Activated B cell treated with CpG ODN at 0.5 μM for 24 hours (primary cell): Measurements from ENCODE around the gene HSPB7. TPM values are rescaled to one million over a fixed set of nuclear protein-coding genes. Genes with fewer than 3 reads are reported as not detected.
"Not testable (repeated sequence)": the region's sequence is repeated elsewhere in the genome, so short reads cannot be mapped to it uniquely, and the experiment has no call there.

Experiments
- ATAC-seq: fragments of 200-7000 bp; cut with Tn5 transposase; one replicate; pipeline ENCODE4 v1.10.0; 2021; ENCODE audit warnings: low read depth, mild to moderate bottlenecking, moderate library complexity
- CTCF ChIA-PET: fragments of 350-600 bp; sonication (Branson Sonifier 250); formaldehyde crosslinking; loops from one replicate; lab custom pipeline; 2021; ENCODE audit warnings: antibody characterized with exemption; lab: Charles Lee
- POLR2A ChIA-PET: fragments of 350-600 bp; sonication (Branson Sonifier 250); formaldehyde crosslinking; loops from one replicate; lab custom pipeline; 2021; ENCODE audit warnings: antibody characterized with exemption; lab: Charles Lee
- DNase-seq: peaks from one replicate; pipeline ENCODE4 v3.0.0; 2022
- H3K27ac Mint-ChIP-seq: one replicate; pipeline ENCODE4 v1.8.0; 2020; ENCODE audit warnings: mixed read lengths
- H3K27me3 Mint-ChIP-seq: one replicate; pipeline ENCODE4 v1.8.0; 2021; ENCODE audit warnings: mixed read lengths
- H3K36me3 Mint-ChIP-seq: one replicate; pipeline ENCODE4 v1.8.0; 2021; ENCODE audit warnings: low read depth, mixed read lengths
- H3K4me1 Mint-ChIP-seq: one replicate; pipeline ENCODE4 v1.8.0; 2021; ENCODE audit warnings: mixed read lengths
- H3K4me3 Mint-ChIP-seq: one replicate; pipeline ENCODE4 v1.8.0; 2020; ENCODE audit warnings: mild to moderate bottlenecking, mixed read lengths
- H3K9me3 Mint-ChIP-seq: one replicate; pipeline ENCODE4 v1.8.0; 2020; ENCODE audit warnings: mixed read lengths
- intact Hi-C: fragments of 100-400 bp; cut with micrococcal nuclease; formaldehyde crosslinking; loops from one replicate; pipeline ENCODE4 v1.15.1; 2024
- total RNA-seq: library from RNA; stranded (reverse); gene quantifications from 2 replicates; pipeline ENCODE4 v1.2.3, GENCODE V29; 2022
- TF ChIP-seq, protein P1 (sequence below): fragments of 200-600 bp; IDR thresholded peaks from one replicate; pipeline ENCODE4 v1.8.0; 2022; ENCODE audit warnings: antibody characterized with exemption, mild to moderate bottlenecking

HSPB7 gene
- total RNA-seq, 1 donor from 2014 or later, result not detected

GRCh38 chr1:16032388-16033102 is 14.7 kb upstream of the HSPB7 start:
- intact Hi-C loops, result loop anchor here (1.0 kb wide), 4 partner anchors 23 to 240 kb away; no protein-coding TSS in a partner anchor
- DNase-seq (peak; percentile 50), ATAC-seq (peak; percentile 100)
- Mint-ChIP-seq H3K4me3 (no peak overlapping the region), H3K4me1 (peaks cover 2% of the 10 kb centered on the region), H3K36me3 (no peaks in the 10 kb centered on the region), H3K9me3 (no peaks in the 10 kb centered on the region), H3K27ac (no peak overlapping the region), H3K27me3 (peaks cover 28% of the 10 kb centered on the region)
- TF ChIP-seq, protein P1, sequence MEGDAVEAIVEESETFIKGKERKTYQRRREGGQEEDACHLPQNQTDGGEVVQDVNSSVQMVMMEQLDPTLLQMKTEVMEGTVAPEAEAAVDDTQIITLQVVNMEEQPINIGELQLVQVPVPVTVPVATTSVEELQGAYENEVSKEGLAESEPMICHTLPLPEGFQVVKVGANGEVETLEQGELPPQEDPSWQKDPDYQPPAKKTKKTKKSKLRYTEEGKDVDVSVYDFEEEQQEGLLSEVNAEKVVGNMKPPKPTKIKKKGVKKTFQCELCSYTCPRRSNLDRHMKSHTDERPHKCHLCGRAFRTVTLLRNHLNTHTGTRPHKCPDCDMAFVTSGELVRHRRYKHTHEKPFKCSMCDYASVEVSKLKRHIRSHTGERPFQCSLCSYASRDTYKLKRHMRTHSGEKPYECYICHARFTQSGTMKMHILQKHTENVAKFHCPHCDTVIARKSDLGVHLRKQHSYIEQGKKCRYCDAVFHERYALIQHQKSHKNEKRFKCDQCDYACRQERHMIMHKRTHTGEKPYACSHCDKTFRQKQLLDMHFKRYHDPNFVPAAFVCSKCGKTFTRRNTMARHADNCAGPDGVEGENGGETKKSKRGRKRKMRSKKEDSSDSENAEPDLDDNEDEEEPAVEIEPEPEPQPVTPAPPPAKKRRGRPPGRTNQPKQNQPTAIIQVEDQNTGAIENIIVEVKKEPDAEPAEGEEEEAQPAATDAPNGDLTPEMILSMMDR, result no peak
- CTCF ChIA-PET, result interaction anchor here (0.8 kb wide), 1 partner anchor 217 kb away, joined by 3 read pairs; no protein-coding TSS in a partner anchor
- POLR2A ChIA-PET, result no interaction called here

GRCh38 chr1:16031551-16031950 is 13.7 kb upstream of the HSPB7 start:
- DNase-seq, result no peak
- CTCF ChIA-PET, result interaction anchor here (0.9 kb wide), 1 partner anchor 214 kb away, joined by 3 read pairs; no protein-coding TSS in a partner anchor
- peaks cover 6% of the 10 kb centered on the region for H3K4me1 Mint-ChIP-seq
- H3K9me3 Mint-ChIP-seq, result no peaks in the 10 kb centered on the region
- POLR2A ChIA-PET, result interaction anchor here (0.9 kb wide), 1 partner anchor 55 kb away, joined by 3 read pairs; no protein-coding TSS in a partner anchor
- TF ChIP-seq, protein P1, result no peak
- peaks cover 23% of the 10 kb centered on the region for H3K27me3 Mint-ChIP-seq
- no peak for ATAC-seq
- H3K4me3 Mint-ChIP-seq, result no peak overlapping the region
- no peaks in the 10 kb centered on the region for H3K36me3 Mint-ChIP-seq
- no peak overlapping the region for H3K27ac Mint-ChIP-seq
- intact Hi-C loops, result no loop called here

DNA sequence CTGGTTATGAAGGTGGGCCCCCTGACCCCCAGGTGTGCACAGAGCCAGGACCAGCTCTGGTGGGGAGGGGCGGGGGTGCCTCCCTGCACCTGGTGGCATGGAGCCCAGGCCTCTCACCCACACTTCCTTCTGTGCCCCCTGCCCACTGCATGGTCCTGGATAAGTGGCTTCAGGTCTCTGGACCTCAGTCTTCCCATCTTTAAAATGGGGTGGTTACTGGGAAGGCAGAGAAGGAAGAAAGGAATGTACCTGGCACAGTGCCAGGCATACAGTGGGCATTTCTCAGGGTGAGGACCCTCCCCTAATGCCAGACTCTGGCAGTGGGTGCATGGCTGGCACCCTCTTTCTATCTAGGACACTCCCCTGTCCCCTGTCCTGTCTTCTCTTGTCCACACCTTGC is 11.4 kb upstream of the HSPB7 start:
- Mint-ChIP-seq H3K27ac (no peak overlapping the region), H3K9me3 (no peaks in the 10 kb centered on the region), H3K4me1 (peaks cover 6% of the 10 kb centered on the region), H3K27me3 (peaks cover 25% of the 10 kb centered on the region), H3K4me3 (no peak overlapping the region), H3K36me3 (no peaks in the 10 kb centered on the region)
- intact Hi-C loops, result no loop called here
- no peak for ATAC-seq
- no peak for DNase-seq
- ChIA-PET CTCF (no interaction called here), POLR2A (no interaction called here)
- TF ChIP-seq, protein P1, result no peak

GRCh38 chr1:16029003-16029268 is 11.1 kb upstream of the HSPB7 start:
- peaks cover 25% of the 10 kb centered on the region for H3K27me3 Mint-ChIP-seq
- H3K9me3 Mint-ChIP-seq, intact Hi-C loops, H3K4me3 Mint-ChIP-seq, H3K4me1 Mint-ChIP-seq, ATAC-seq, DNase-seq, H3K27ac Mint-ChIP-seq, CTCF ChIA-PET, POLR2A ChIA-PET, H3K36me3 Mint-ChIP-seq: not testable (repeated sequence)

- Mint-ChIP-seq H3K4me3 (no peak overlapping the region), H3K36me3 (no peaks in the 10 kb centered on the region), H3K27ac (no peak overlapping the region), H3K9me3 (no peaks in the 10 kb centered on the region), H3K4me1 (peaks cover 6% of the 10 kb centered on the region), H3K27me3 (peaks cover 25% of the 10 kb centered on the region)
- CTCF ChIA-PET, result no interaction called here
- intact Hi-C loops, result no loop called here
- DNase-seq (no peak), ATAC-seq (no peak)
- TF ChIP-seq, protein P1, result no peak
- POLR2A ChIA-PET, result no interaction called here
Measured at GRCh38 chr1:16028237-16029002, 10.6 kb upstream of the HSPB7 start.
